Esophagus squamous epithelium (tissue), 5 donors: ENCODE results near the gene GPR161. TPM values are rescaled to one million over a fixed set of nuclear protein-coding genes. Genes with fewer than 3 reads are reported as not detected.

ENCODE experiments used
- DNase-seq: peaks from one replicate; lab custom pipeline; 2025; lab: John Stamatoyannopoulos, UW
- H3K27ac ChIP-seq, 4 donors: fragments of 200-600 bp; sonication (generic); one replicate each; pipeline ENCODE4 v1.5.1; 2016 to 2019; ENCODE audit warnings: mild to moderate bottlenecking in 1 of 4
- H3K27me3 ChIP-seq, 4 donors: fragments of 200-600 bp; sonication (generic); 1 replicate in 3 of 4; 2 replicates in 1 of 4; pipeline versions ENCODE4 v1.5.1 to v1.6.0; 2017 to 2021; ENCODE audit warnings: antibody characterized with exemption in 1 of 4
- H3K36me3 ChIP-seq, 3 donors: fragments of 200-600 bp; sonication (generic); one replicate each; pipeline ENCODE4 v1.5.1; 2016 to 2019
- H3K4me1 ChIP-seq, 3 donors: fragments of 200-600 bp; sonication (generic); one replicate each; pipeline ENCODE4 v1.5.1; 2017 to 2019
- H3K4me3 ChIP-seq, 4 donors: fragments of 200-600 bp; sonication (generic); 1 replicate in 3 of 4; 2 replicates in 1 of 4; pipeline ENCODE4 v1.5.1; 2016 to 2019; ENCODE audit warnings: mild to moderate bottlenecking in 2 of 4, moderate library complexity in 1 of 4
- H3K9me3 ChIP-seq, 3 donors: fragments of 200-600 bp; sonication (generic); one replicate each; pipeline ENCODE4 v1.5.1; 2016 to 2019
- POLR2A ChIP-seq, 4 donors: fragments of 450-650 bp; IDR thresholded peaks; one replicate each; pipeline ENCODE4 v1.6.1; 2017; ENCODE audit warnings: antibody characterized with exemption in 4 of 4, mild to moderate bottlenecking in 4 of 4, moderate library complexity in 3 of 4
- WGBS, 2 donors: methylation state at CpG; one replicate each; pipeline ENCODE4 v1.1.5; 2018; 5-methylcytosine and 5-hydroxymethylcytosine counted together
- intact Hi-C: fragments of 100-400 bp; cut with DNase I; formaldehyde crosslinking; loops from one replicate; pipeline ENCODE4 v1.15.0; 2022
- total RNA-seq, 4 donors: library from RNA; depleted of rRNA; stranded (reverse); fragments of >200 nt; gene quantifications; one replicate each; pipeline ENCODE4 v1.1.0, GENCODE V29; 2016
- TF ChIP-seq, protein P1 (sequence below), 6 experiments: fragments of 450-650 bp in 4 of 6; fragments of 200-600 bp in 2 of 6; sonication (generic) in 2 of 6; IDR thresholded peaks; one replicate each; pipeline ENCODE4 v1.5.1; 2016 to 2019; ENCODE audit warnings: antibody characterized with exemption in 6 of 6, mild to moderate bottlenecking in 4 of 6, moderate library complexity in 4 of 6
- donor health status: DM: yes; HTN: yes; CAD: no.

Gene GPR161
- total RNA-seq, 4 donors from 2014 or later = 1.7 to 12.2 (median 3.9) TPM

DNA sequence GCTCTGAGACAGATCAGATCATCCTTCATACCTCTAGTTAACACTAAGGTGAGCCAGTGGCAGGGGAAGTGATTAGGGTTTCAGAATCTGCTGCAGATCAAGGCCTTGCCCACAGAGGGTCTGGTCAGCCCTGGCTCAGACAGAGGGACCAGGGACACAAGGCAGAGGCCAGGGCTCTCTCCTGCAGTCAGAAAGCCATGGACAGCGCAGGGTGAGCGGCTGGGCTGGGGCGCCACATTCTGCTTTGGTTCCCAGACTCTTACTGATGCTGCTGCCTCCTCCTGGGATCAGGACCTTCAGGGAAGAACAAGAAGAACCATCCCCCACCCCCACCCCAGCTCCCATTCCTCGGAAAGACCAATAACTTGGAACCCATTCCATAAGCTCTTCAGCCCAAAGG is 43.1 kb downstream of the GPR161 start:
- DNase-seq = no peak
- H3K4me1 ChIP-seq = peaks cover 0 to 38% (median 0%) of the 10 kb centered on the region in 3 donors
- TF ChIP-seq, protein P1, sequence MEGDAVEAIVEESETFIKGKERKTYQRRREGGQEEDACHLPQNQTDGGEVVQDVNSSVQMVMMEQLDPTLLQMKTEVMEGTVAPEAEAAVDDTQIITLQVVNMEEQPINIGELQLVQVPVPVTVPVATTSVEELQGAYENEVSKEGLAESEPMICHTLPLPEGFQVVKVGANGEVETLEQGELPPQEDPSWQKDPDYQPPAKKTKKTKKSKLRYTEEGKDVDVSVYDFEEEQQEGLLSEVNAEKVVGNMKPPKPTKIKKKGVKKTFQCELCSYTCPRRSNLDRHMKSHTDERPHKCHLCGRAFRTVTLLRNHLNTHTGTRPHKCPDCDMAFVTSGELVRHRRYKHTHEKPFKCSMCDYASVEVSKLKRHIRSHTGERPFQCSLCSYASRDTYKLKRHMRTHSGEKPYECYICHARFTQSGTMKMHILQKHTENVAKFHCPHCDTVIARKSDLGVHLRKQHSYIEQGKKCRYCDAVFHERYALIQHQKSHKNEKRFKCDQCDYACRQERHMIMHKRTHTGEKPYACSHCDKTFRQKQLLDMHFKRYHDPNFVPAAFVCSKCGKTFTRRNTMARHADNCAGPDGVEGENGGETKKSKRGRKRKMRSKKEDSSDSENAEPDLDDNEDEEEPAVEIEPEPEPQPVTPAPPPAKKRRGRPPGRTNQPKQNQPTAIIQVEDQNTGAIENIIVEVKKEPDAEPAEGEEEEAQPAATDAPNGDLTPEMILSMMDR (IDR thresholded peaks at IDR 0.05) = no peak
- no peak for TF ChIP-seq POLR2A (IDR thresholded peaks at IDR 0.05)
- H3K27ac ChIP-seq = no peak overlapping the region
- no CpG with 5 or more reads among the region's 4 CpGs for WGBS, 2 donors
- H3K27me3 ChIP-seq = no peaks in the 10 kb centered on the region
- H3K9me3 ChIP-seq = no peaks in the 10 kb centered on the region
- peaks cover 0 to 50% (median 6%) of the 10 kb centered on the region in 3 donors for H3K36me3 ChIP-seq
- intact Hi-C loops = no loop called here
- H3K4me3 ChIP-seq = no peak overlapping the region

DNA sequence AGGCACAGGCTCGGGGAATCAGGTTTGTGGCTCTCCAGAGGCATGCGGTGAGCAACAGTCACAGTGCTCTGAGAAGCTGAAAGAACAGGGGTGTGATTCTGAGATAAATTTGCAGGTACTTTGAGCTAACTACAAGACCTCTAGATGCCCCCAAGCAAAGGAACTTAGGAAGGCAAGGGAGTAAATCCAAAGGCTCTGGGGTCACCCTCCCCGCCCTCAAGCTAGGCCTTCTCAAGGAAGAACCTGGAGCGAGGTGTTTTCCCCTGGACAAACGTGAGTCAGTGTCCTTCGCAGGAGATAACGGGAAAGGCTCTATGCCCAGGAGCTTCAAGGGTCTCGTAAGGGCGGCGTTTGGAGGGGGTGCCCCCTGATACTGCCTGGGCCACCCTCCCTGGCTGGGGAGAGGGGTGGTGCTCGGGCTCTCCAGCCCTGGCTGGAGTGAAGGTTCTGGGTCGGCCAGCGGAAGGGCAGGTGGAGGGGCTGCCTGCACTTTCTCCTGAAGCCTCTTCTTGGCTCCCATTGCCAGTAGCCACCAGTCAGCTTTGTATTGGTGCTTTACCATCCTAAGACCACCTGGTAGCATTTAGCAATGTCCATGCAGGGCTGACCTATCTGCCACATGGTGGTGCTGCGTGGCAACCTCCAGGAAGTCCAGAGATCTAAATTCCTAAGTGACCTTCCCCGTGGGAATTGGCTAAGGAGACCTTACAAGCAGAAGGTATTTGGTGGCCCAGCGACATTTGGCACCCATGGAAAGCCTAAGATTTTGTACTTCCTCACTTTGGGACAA is 44.0 kb downstream of the GPR161 start:
- Histone ChIP-seq H3K36me3 (peaks cover 0 to 41% (median 6%) of the 10 kb centered on the region in 3 donors), H3K4me1 (peaks cover 0 to 30% (median 0%) of the 10 kb centered on the region in 3 donors), H3K4me3 (no peak overlapping the region), H3K27me3 (no peaks in the 10 kb centered on the region), H3K27ac (no peak overlapping the region), H3K9me3 (no peaks in the 10 kb centered on the region)
- intact Hi-C loops = no loop called here
- no peak for TF ChIP-seq POLR2A (IDR thresholded peaks at IDR 0.05)
- TF ChIP-seq, protein P1 (IDR thresholded peaks at IDR 0.05) = peak in 1 of 6 experiments; percentile 14
- WGBS, 2 donors = 74 to 80% methylated on average over 7 to 12 of the region's 16 CpGs
- no peak for DNase-seq

DNA sequence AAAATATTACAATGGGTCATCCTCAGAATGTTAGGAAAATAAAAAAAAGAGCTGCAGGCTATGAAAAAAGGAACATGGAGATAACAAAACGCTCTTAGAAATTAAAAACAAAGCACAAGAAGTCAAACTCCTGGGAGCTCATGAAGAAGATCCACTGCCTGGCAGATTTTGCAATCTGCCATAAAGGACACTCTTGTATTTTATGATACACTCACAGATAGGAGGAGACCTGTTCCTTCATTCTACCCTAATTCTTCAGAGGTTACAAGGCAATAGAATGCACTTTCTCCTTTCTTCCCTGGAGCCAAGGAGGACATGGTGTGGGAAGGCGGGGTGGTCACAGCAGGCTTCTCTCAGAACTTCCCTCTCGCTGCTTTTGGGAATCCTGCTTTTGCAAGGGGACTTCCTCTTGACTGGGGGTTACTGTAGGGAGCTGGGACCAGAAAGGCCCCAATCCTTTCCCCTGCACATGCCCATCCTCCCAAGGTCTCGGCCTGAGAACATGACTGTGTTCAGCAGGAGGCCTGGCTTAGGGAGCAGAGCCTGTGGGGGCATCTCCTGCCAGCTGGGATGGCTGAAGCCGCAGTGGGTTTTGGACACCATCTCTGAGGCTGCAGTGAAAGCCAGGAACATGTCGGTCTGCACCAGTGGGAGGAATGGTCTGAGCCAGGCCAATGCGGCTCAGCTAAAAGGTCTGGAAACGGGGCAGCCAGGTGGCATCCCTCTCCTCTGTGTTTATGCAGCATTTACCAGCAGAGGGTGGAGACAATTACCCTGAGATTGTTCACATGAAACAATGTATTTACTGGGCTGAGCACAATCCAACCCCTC is 44.8 kb downstream of the GPR161 start:
- peak overlapping the region in 1 of 4 donors; percentile 25 for H3K27ac ChIP-seq
- no peaks in the 10 kb centered on the region for H3K27me3 ChIP-seq
- no peak for TF ChIP-seq POLR2A (IDR thresholded peaks at IDR 0.05)
- TF ChIP-seq, protein P1 (IDR thresholded peaks at IDR 0.05) = no peak
- no peak overlapping the region for H3K4me3 ChIP-seq
- peaks cover 0 to 27% (median 0%) of the 10 kb centered on the region in 3 donors for H3K4me1 ChIP-seq
- no peak for DNase-seq
- H3K9me3 ChIP-seq = no peaks in the 10 kb centered on the region
- WGBS, 2 donors = 63 to 69% methylated on average over 3 to 4 of the region's 8 CpGs
- intact Hi-C loops = no loop called here
- peaks cover 0 to 41% (median 6%) of the 10 kb centered on the region in 3 donors for H3K36me3 ChIP-seq

DNA sequence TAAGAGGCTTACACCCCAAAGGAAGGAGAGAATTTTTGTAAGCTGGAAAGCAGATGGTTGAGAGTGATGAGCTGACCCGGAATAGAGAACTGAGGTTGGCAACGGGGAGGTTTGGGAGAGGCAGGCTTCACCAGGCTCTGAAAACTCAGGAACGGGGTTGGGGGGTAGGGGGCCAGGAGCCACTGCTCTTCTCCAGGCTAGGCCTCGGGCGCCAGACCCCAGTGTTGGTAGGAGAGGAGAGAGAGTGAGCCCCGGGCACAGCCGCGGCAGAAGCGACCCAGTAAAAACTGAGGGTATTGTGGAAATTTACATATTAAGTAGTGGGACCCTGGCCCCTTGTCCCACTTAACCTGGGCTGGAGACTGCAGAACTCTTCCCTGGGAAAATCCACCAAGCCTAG is 45.7 kb downstream of the GPR161 start:
- TF ChIP-seq POLR2A (IDR thresholded peaks at IDR 0.05) = no peak
- TF ChIP-seq, protein P1 (IDR thresholded peaks at IDR 0.05) = no peak
- H3K27ac ChIP-seq = no peak overlapping the region
- no peak overlapping the region for H3K4me3 ChIP-seq
- peaks cover 0 to 33% (median 0%) of the 10 kb centered on the region in 3 donors for H3K36me3 ChIP-seq
- H3K4me1 ChIP-seq = peaks cover 0 to 33% (median 0%) of the 10 kb centered on the region in 3 donors
- no peak for DNase-seq
- no peaks in the 10 kb centered on the region for H3K9me3 ChIP-seq
- intact Hi-C loops = no loop called here
- no peaks in the 10 kb centered on the region for H3K27me3 ChIP-seq
- WGBS, 2 donors = 83 to 87% methylated on average over 9 of the region's 9 CpGs
